IMR-90 (cell line): Measurements from ENCODE around the gene PRMT7. TPM values are rescaled to one million over a fixed set of nuclear protein-coding genes. Genes with fewer than 3 reads are reported as not detected.
A peak's percentile ranks its signal among the peaks of the same experiment; 100 is the strongest.

ENCODE experiments used
- ATAC-seq: fragments of 200-7000 bp; cut with Tn5 transposase; 2 replicates; pipeline ENCODE4 v1.9.1; 2020; ENCODE audit warnings: low read depth, mild to moderate bottlenecking, moderate library complexity
- BruUV-seq: library from RNA; stranded (reverse); fragments of 400-500 nt; replicated peaks from 2 replicates; lab custom pipeline; 2021; lab: Mats Ljungman, UMichigan
- CTCF ChIA-PET: fragments of 300-600 bp; formaldehyde crosslinking; extraction: SDS; loops from one replicate; lab custom pipeline; 2021; ENCODE audit warnings: antibody characterized with exemption; lab: Yijun Ruan, JAX
- POLR2A ChIA-PET: fragments of 300-600 bp; sonication (Branson Sonifier 250); formaldehyde crosslinking; loops from one replicate; lab custom pipeline; 2022; ENCODE audit warnings: antibody characterized with exemption; ENCODE audit not compliant: unreplicated experiment; lab: Charles Lee
- DNase-seq: peaks from one replicate; pipeline ENCODE4 v3.0.0; 2013
- H2AFZ ChIP-seq: replicated peaks from 2 replicates; pipeline ENCODE3; 2013; ENCODE audit warnings: low read length, mild to moderate bottlenecking; ENCODE audit not compliant: poor library complexity
- H2AK5ac ChIP-seq: 2 replicates; pipeline ENCODE4 v1.6.1; 2013; ENCODE audit warnings: low read depth, low read length, inconsistent platforms
- H2AK9ac ChIP-seq: replicated peaks from 2 replicates; pipeline ENCODE3; 2013; ENCODE audit warnings: mild to moderate bottlenecking, low read depth, low read length, moderate library complexity; ENCODE audit not compliant: poor library complexity
- H2BK120ac ChIP-seq: 2 replicates; pipeline ENCODE4 v1.6.1; 2013; ENCODE audit warnings: low read depth, low read length, inconsistent platforms
- H2BK15ac ChIP-seq: 3 replicates; pipeline ENCODE4 v1.6.1; 2013; ENCODE audit warnings: low read depth, low read length, inconsistent platforms
- H2BK20ac ChIP-seq: 2 replicates; pipeline ENCODE4 v1.6.1; 2013; ENCODE audit warnings: low read depth, mild to moderate bottlenecking, inconsistent platforms, low read length, moderate library complexity
- H2BK5ac ChIP-seq: 2 replicates; pipeline ENCODE4 v1.6.1; 2013; ENCODE audit warnings: mild to moderate bottlenecking, low read depth, low read length, inconsistent platforms; ENCODE audit not compliant: poor library complexity, severe bottlenecking
- H3K14ac ChIP-seq: replicated peaks from 2 replicates; pipeline ENCODE4 v1.6.1; 2013; ENCODE audit warnings: low read depth, low read length, inconsistent platforms
- H3K18ac ChIP-seq: 2 replicates; pipeline ENCODE4 v1.6.1; 2013; ENCODE audit warnings: low read depth, low read length, control low read depth
- H3K23ac ChIP-seq: 2 replicates; pipeline ENCODE4 v1.6.1; 2013; ENCODE audit warnings: low read depth, low read length, inconsistent platforms
- H3K27ac ChIP-seq: 2 replicates; pipeline ENCODE4 v1.5.1; 2013; ENCODE audit warnings: mild to moderate bottlenecking, control low read depth, low read length; ENCODE audit not compliant: insufficient read depth
- H3K27me3 ChIP-seq: 2 replicates; pipeline ENCODE4 v1.6.1; 2013; ENCODE audit warnings: low read length; ENCODE audit not compliant: control insufficient read depth, insufficient read depth
- H3K36me3 ChIP-seq: 2 replicates; pipeline ENCODE4 v1.6.1; 2013; ENCODE audit warnings: low read length, mixed read lengths; ENCODE audit not compliant: control insufficient read depth, insufficient read depth
- H3K4ac ChIP-seq: 2 replicates; pipeline ENCODE4 v1.6.1; 2013; ENCODE audit warnings: low read depth, low read length, inconsistent platforms
- H3K4me1 ChIP-seq: 2 replicates; pipeline ENCODE4 v1.6.1; 2013; ENCODE audit warnings: low read length, mixed read lengths; ENCODE audit not compliant: control insufficient read depth, insufficient read depth
- H3K4me2 ChIP-seq: 2 replicates; pipeline ENCODE4 v1.6.1; 2013; ENCODE audit warnings: low read depth, mild to moderate bottlenecking, control low read depth, low read length, moderate library complexity
- H3K4me3 ChIP-seq: 2 replicates; pipeline ENCODE4 v1.5.1; 2013; ENCODE audit warnings: low read depth, mild to moderate bottlenecking, control low read depth, low read length, moderate library complexity; ENCODE audit not compliant: insufficient read depth
- H3K56ac ChIP-seq: 2 replicates; pipeline ENCODE4 v1.6.1; 2013; ENCODE audit warnings: low read length, inconsistent platforms; ENCODE audit not compliant: insufficient read depth; ENCODE audit errors: extremely low read depth
- H3K79me1 ChIP-seq, 2 experiments: 2 replicates each; pipeline ENCODE4 v1.6.1; 2013; ENCODE audit warnings: low read length in 2 of 2, inconsistent platforms in 1 of 2, low read depth in 1 of 2
- H3K9ac ChIP-seq: 2 replicates; pipeline ENCODE4 v1.6.1; 2013; ENCODE audit warnings: low read depth, low read length, control low read depth
- H3K9me1 ChIP-seq: 2 replicates; pipeline ENCODE4 v1.6.1; 2013; ENCODE audit warnings: low read length, inconsistent platforms; ENCODE audit not compliant: insufficient read depth
- H3K9me3 ChIP-seq: 2 replicates; pipeline ENCODE4 v1.6.1; 2013; ENCODE audit warnings: low read length; ENCODE audit not compliant: control insufficient read depth, insufficient read depth
- H4K20me1 ChIP-seq: 2 replicates; pipeline ENCODE4 v1.6.1; 2013; ENCODE audit warnings: low read length, inconsistent platforms; ENCODE audit not compliant: insufficient read depth
- H4K5ac ChIP-seq: 2 replicates; pipeline ENCODE4 v1.6.1; 2013; ENCODE audit warnings: mild to moderate bottlenecking, low read depth, low read length, control low read depth
- H4K8ac ChIP-seq, 2 experiments: 2 replicates each; pipeline ENCODE4 v1.6.1; 2013; ENCODE audit warnings: low read depth in 2 of 2, low read length in 2 of 2, control low read depth in 1 of 2, inconsistent platforms in 1 of 2
- H4K91ac ChIP-seq: 2 replicates; pipeline ENCODE4 v1.6.1; 2013; ENCODE audit warnings: low read depth, low read length, inconsistent platforms; ENCODE audit not compliant: insufficient read depth
- FOS ChIP-seq: fragments of 150-350 bp; IDR thresholded peaks from 2 replicates; pipeline ENCODE4 v1.6.1; 2016; ENCODE audit warnings: low read depth, low read length
- MAFK ChIP-seq: IDR thresholded peaks from 2 replicates; pipeline ENCODE4 v1.6.1; 2012; ENCODE audit warnings: low read depth, low read length, improper control_type of control experiment
- MAZ ChIP-seq: IDR thresholded peaks from 2 replicates; pipeline ENCODE4 v1.6.1; 2012; ENCODE audit warnings: low read depth, mild to moderate bottlenecking, low read length, improper control_type of control experiment, moderate library complexity, borderline replicate concordance
- RFX5 ChIP-seq: IDR thresholded peaks from 2 replicates; pipeline ENCODE4 v1.8.0; 2012; ENCODE audit warnings: low read depth, mild to moderate bottlenecking, low read length, moderate library complexity
- WGBS, 2 experiments: methylation state at CpG; one replicate each; pipeline versions ENCODE4 v1.1.5 to v1.1.7; 2013; ENCODE audit warnings: missing lambda C conversion rate in 2 of 2; ENCODE audit not compliant: insufficient read length in 1 of 2; ENCODE audit errors: extremely low coverage in 2 of 2; 5-methylcytosine and 5-hydroxymethylcytosine counted together
- dilution Hi-C: fragments of 300-500 bp; cut with HindIII; formaldehyde crosslinking; loops from one replicate; pipeline ENCODE4 v1.14.3; 2018; ENCODE audit warnings: low sequenced_read_pairs; ENCODE audit not compliant: unreplicated experiment
- in situ Hi-C: fragments of 300-500 bp; cut with MboI; formaldehyde crosslinking; loops from 3 replicates; pipeline ENCODE4 v1.14.3; 2019; ENCODE audit warnings: low sequenced_read_pairs, inconsistent platforms, mixed read lengths
- intact Hi-C: fragments of 100-400 bp; cut with micrococcal nuclease; formaldehyde crosslinking; loops from 2 replicates; pipeline ENCODE4 v1.10.0; 2022
- polyA plus RNA-seq, 3 experiments: library from polyadenylated mRNA; depleted of rRNA; stranded (reverse); fragments of >200 nt; gene quantifications; 2 replicates each; pipeline ENCODE4 v1.2.3, GENCODE V29; 2012; ENCODE audit warnings: low replicate concordance in 1 of 3
- total RNA-seq: library from RNA; depleted of rRNA; stranded (reverse); fragments of >200 nt; gene quantifications from 2 replicates; pipeline ENCODE4 v1.2.3, GENCODE V29; 2012

PRMT7 gene
- total and polyA plus RNA-seq, 2 of the 4 experiments (the other 2 are of a cell fraction) = 63.1 to 68.6 TPM

- Histone ChIP-seq H2BK20ac (no peak overlapping the region), H3K9ac (no peak overlapping the region), H3K79me1 (peaks cover 21 to 73% of the 10 kb centered on the region in 2 experiments; a peak in 3 of 4 replicates), H3K9me3 (no peaks in the 10 kb centered on the region), H3K4ac (no peak overlapping the region), H3K4me3 (no peak overlapping the region), H4K8ac (no peak overlapping the region), H3K23ac (peak overlapping the region; percentile 37; the same call in 1 of the 2 replicates), H2BK5ac (no peak overlapping the region), H3K9me1 (peaks cover 15% of the 10 kb centered on the region; the same call in 1 of the 2 replicates), H3K4me2 (peak overlapping the region; percentile 0; the same call in 1 of the 2 replicates), H3K56ac (no peak overlapping the region), H2AFZ (no peak overlapping the region), H3K18ac (no peak overlapping the region), H2BK120ac (no peak overlapping the region), H4K20me1 (peaks cover 58% of the 10 kb centered on the region), H4K5ac (no peak overlapping the region), H3K4me1 (peaks cover 12% of the 10 kb centered on the region), H2BK15ac (no peak overlapping the region), H3K14ac (no peak overlapping the region), H2AK5ac (no peak overlapping the region), H4K91ac (no peak overlapping the region), H3K27me3 (no peaks in the 10 kb centered on the region), H3K27ac (no peak overlapping the region), H2AK9ac (no peak overlapping the region), H3K36me3 (peaks cover 10% of the 10 kb centered on the region)
- no peak for TF ChIP-seq MAFK
- TF ChIP-seq RFX5 = no peak
- no peak for TF ChIP-seq FOS
- no peak for TF ChIP-seq MAZ
- ChIA-PET CTCF (no interaction called here), POLR2A (no interaction called here)
- BruUV-seq = no TSS peak
- in situ Hi-C loops (no loop called here), dilution Hi-C loops (no loop called here), intact Hi-C loops (loop anchor here (2.0 to 5.0 kb wide), 2 partner anchors 13 to 44 kb away; partner anchors contain the start of genes PRMT7 and SLC7A6OS)
- ATAC-seq (no peak), DNase-seq (no peak)
- 42% methylated on average over 2 of the region's 6 CpGs; no CpG with 5 or more reads in 1 of the 2 experiments for WGBS, 2 experiments
Observed at GRCh38 chr16:68267612-68268405, 43.0 kb upstream of the PRMT7 start.
